ENCODE data around the gene PRR5L. TPM values are rescaled to one million over a fixed set of nuclear protein-coding genes. Genes with fewer than 3 reads are reported as not detected.

The PRR5L gene
- total and polyA plus RNA-seq, 2 donors (not counting 1 experiment from before 2014, with no cell fraction given) = 4.0 to 5.9 TPM

- H3K9me3 Mint-ChIP-seq (ENCODE audit: insufficient read depth) = no peaks in the 10 kb centered on the region
- Histone ChIP-seq H3K27ac (ENCODE audit: low read length in 2 of 2) (peak overlapping the region in 1 of 2 donors; percentile 5), H3K79me2 (ENCODE audit: control insufficient read depth, insufficient read depth, low read length) (no peaks in the 10 kb centered on the region), H3K36me3 (replicated peaks in 1 of 2; ENCODE audit: control extremely low read depth in 1 of 2, control insufficient read depth in 1 of 2, extremely low read depth in 1 of 2, insufficient read depth in 2 of 2, low read length in 1 of 2) (no peaks in the 10 kb centered on the region), H3K9ac (ENCODE audit: low read length) (no peak overlapping the region), H3K4me3 (ENCODE audit: control extremely low read depth in 1 of 5, extremely low read depth in 1 of 5, insufficient read depth in 1 of 5, low read depth in 2 of 5, low read length in 4 of 5) (no peak overlapping the region), H3K9me3 (ENCODE audit: control extremely low read depth in 1 of 3, control insufficient read depth in 2 of 3, insufficient read depth in 1 of 3, low read length in 2 of 3) (no peaks in the 10 kb centered on the region), H4K20me1 (ENCODE audit: control insufficient read depth, insufficient read depth, low read length, poor library complexity, severe bottlenecking) (no peaks in the 10 kb centered on the region), H3K27me3 (replicated peaks in 1 of 4; ENCODE audit: control extremely low read depth in 1 of 4, control insufficient read depth in 3 of 4, insufficient read depth in 4 of 4, low read length in 3 of 4) (no peaks in the 10 kb centered on the region), H3K4me1 (ENCODE audit: control insufficient read depth in 2 of 2, insufficient read depth in 2 of 2, low read length in 2 of 2) (peaks cover 57 to 64% of the 10 kb centered on the region in 2 donors), H3K4me2 (replicated peaks; ENCODE audit: low read depth, low read length, poor library complexity, severe bottlenecking) (peak overlapping the region; percentile 5), H2AFZ (ENCODE audit: insufficient read depth, low read depth, low read length, poor library complexity, severe bottlenecking) (no peak overlapping the region)
- CTCF ChIA-PET = no interaction called here
- ATAC-seq (ENCODE audit: low read depth) (no peak), DNase-seq (no peak)
- no peaks in the 10 kb centered on the region for H3K27me3 Mint-ChIP-seq
- peaks cover 65% of the 10 kb centered on the region for H3K4me1 Mint-ChIP-seq
- POLR2A ChIA-PET = no interaction called here
- peak overlapping the region; percentile 37 for H3K27ac Mint-ChIP-seq
- intact Hi-C loops (cut with micrococcal nuclease) = no loop called here
- TF ChIP-seq EZH2 (IDR thresholded peaks at IDR 0.05; ENCODE audit: borderline replicate concordance, insufficient read depth, low read depth, low read length, poor library complexity, severe bottlenecking) = no peak
- TF ChIP-seq CTCF (IDR thresholded peaks at IDR 0.05) = no peak
- H3K4me3 Mint-ChIP-seq = no peak overlapping the region
These were observed 111.3 kb downstream of the PRR5L start for GRCh38 chr11:36407356-36407755.

- H3K4me1 ChIP-seq (ENCODE audit: control insufficient read depth in 2 of 2, insufficient read depth in 2 of 2, low read length in 2 of 2) = peaks cover 66 to 71% of the 10 kb centered on the region in 2 donors
- H3K9ac ChIP-seq (ENCODE audit: low read length) = peak overlapping the region; percentile 6
- no peaks in the 10 kb centered on the region for H3K36me3 ChIP-seq (replicated peaks in 1 of 2; ENCODE audit: control extremely low read depth in 1 of 2, control insufficient read depth in 1 of 2, extremely low read depth in 1 of 2, insufficient read depth in 2 of 2, low read length in 1 of 2)
- no peaks in the 10 kb centered on the region for H3K27me3 Mint-ChIP-seq
- 38% methylated on average over 2 of the region's 6 CpGs for WGBS (ENCODE audit: insufficient coverage)
- POLR2A ChIA-PET = no interaction called here
- H3K4me2 ChIP-seq (replicated peaks; ENCODE audit: low read depth, low read length, poor library complexity, severe bottlenecking) = peak overlapping the region; percentile 65
- peak overlapping the region; percentile 63 for H2AFZ ChIP-seq (ENCODE audit: insufficient read depth, low read depth, low read length, poor library complexity, severe bottlenecking)
- no peak for ATAC-seq (ENCODE audit: low read depth)
- peak overlapping the region; percentile 61 for H3K4me3 Mint-ChIP-seq
- H3K79me2 ChIP-seq (ENCODE audit: control insufficient read depth, insufficient read depth, low read length) = no peaks in the 10 kb centered on the region
- DNase-seq = no peak
- no peaks in the 10 kb centered on the region for H4K20me1 ChIP-seq (ENCODE audit: control insufficient read depth, insufficient read depth, low read length, poor library complexity, severe bottlenecking)
- H3K9me3 ChIP-seq (ENCODE audit: control extremely low read depth in 1 of 3, control insufficient read depth in 2 of 3, insufficient read depth in 1 of 3, low read length in 2 of 3) = no peaks in the 10 kb centered on the region
- CTCF ChIA-PET = no interaction called here
- TF ChIP-seq EZH2 (IDR thresholded peaks at IDR 0.05; ENCODE audit: borderline replicate concordance, insufficient read depth, low read depth, low read length, poor library complexity, severe bottlenecking) (no peak), CTCF (IDR thresholded peaks at IDR 0.05) (no peak)
- H3K9me3 Mint-ChIP-seq (ENCODE audit: insufficient read depth) = no peaks in the 10 kb centered on the region
- intact Hi-C loops (cut with micrococcal nuclease) = no loop called here
- H3K4me1 Mint-ChIP-seq = peaks cover 70% of the 10 kb centered on the region
- peak overlapping the region in 1 of 2 donors; percentile 78 for H3K27ac ChIP-seq (ENCODE audit: low read length in 2 of 2)
- peak overlapping the region in 2 of 5 experiments; percentile 5 to 25 for H3K4me3 ChIP-seq (ENCODE audit: control extremely low read depth in 1 of 5, extremely low read depth in 1 of 5, insufficient read depth in 1 of 5, low read depth in 2 of 5, low read length in 4 of 5)
- peak overlapping the region; percentile 84 for H3K27ac Mint-ChIP-seq
- no peaks in the 10 kb centered on the region for H3K27me3 ChIP-seq (replicated peaks in 1 of 4; ENCODE audit: control extremely low read depth in 1 of 4, control insufficient read depth in 3 of 4, insufficient read depth in 4 of 4, low read length in 3 of 4)
These were observed 112.5 kb downstream of the PRR5L start for GRCh38 chr11:36408498-36409136.
